GM19468 (cell line): ENCODE data around the gene ARHGAP19.

Experiments
- ATAC-seq: cut with Tn5 transposase; IDR thresholded peaks from one replicate; pipeline ENCODE4 v1.9.1; 2021; ENCODE audit warnings: mild to moderate bottlenecking, moderate library complexity, moderate number of reproducible peaks; ENCODE audit not compliant: unreplicated experiment; ENCODE audit errors: extremely low read depth

Gene ARHGAP19

GRCh38 chr10:97323501-97323900 lies 31.1 kb upstream of the ARHGAP19 start:
- ATAC-seq: no peak

GRCh38 chr10:97321804-97322190 lies 29.4 kb upstream of the ARHGAP19 start:
- no peak for ATAC-seq

GRCh38 chr10:97321032-97321803 lies 28.8 kb upstream of the ARHGAP19 start:
- ATAC-seq: no peak

GRCh38 chr10:97320480-97321031 lies 28.1 kb upstream of the ARHGAP19 start:
- ATAC-seq: no peak

GRCh38 chr10:97319671-97320479 lies 27.4 kb upstream of the ARHGAP19 start:
- ATAC-seq: no peak

- peak; percentile 77 for ATAC-seq
Measured at GRCh38 chr10:97318772-97319651, 26.6 kb upstream of the ARHGAP19 start, which contains the start of gene FRAT1. Gene FRAT1 (plus strand): TSS chr10:97319271. CDS start chr10:97319454, 183 bp downstream.

GRCh38 chr10:97314671-97315070 lies 22.2 kb upstream of the ARHGAP19 start:
- ATAC-seq: no peak

GRCh38 chr10:97312897-97313296 lies 20.5 kb upstream of the ARHGAP19 start:
- no peak for ATAC-seq

GRCh38 chr10:97311111-97311626 lies 18.7 kb upstream of the ARHGAP19 start:
- ATAC-seq: no peak

- ATAC-seq: no peak
Measured at GRCh38 chr10:97307866-97308780, 15.7 kb upstream of the ARHGAP19 start.

GRCh38 chr10:97307441-97307840 lies 15.0 kb upstream of the ARHGAP19 start:
- ATAC-seq: no peak

- ATAC-seq: no peak
Measured at GRCh38 chr10:97302088-97302791, 9.8 kb upstream of the ARHGAP19 start.

- no peak for ATAC-seq
Measured at GRCh38 chr10:97300980-97301379, 8.5 kb upstream of the ARHGAP19 start.

GRCh38 chr10:97298223-97298571 lies 5.8 kb upstream of the ARHGAP19 start:
- ATAC-seq: no peak

GRCh38 chr10:97297556-97298222 lies 5.3 kb upstream of the ARHGAP19 start:
- ATAC-seq: no peak

GRCh38 chr10:97292862-97293198 lies 393 bp upstream of the ARHGAP19 start:
- ATAC-seq: no peak

- no peak for ATAC-seq
Measured at GRCh38 chr10:97291357-97292096, 910 bp downstream of the ARHGAP19 start.
